GM18951 (cell line): ENCODE data around the gene C16orf54.
"Not testable (repeated sequence)": the region's sequence is repeated elsewhere in the genome, so short reads cannot be mapped to it uniquely, and the experiment has no call there.

Experiments
- POLR2A ChIP-seq: IDR thresholded peaks from 4 replicates; pipeline ENCODE4 v1.6.1; 2011; ENCODE audit warnings: mild to moderate bottlenecking; ENCODE audit not compliant: insufficient read length, insufficient read depth; ENCODE audit errors: extremely low read depth
- in situ Hi-C: fragments of 300-500 bp; cut with MboI; formaldehyde crosslinking; loops from one replicate; pipeline ENCODE4 v1.12.0; 2022; ENCODE audit warnings: low sequenced_read_pairs, mixed read lengths, inconsistent platforms; ENCODE audit not compliant: unreplicated experiment

The C16orf54 gene

GRCh38 chr16:29738514-29738913 is 7.3 kb downstream of the C16orf54 start:
- no peak for TF ChIP-seq POLR2A
- in situ Hi-C loops, result no loop called here

GRCh38 chr16:29737713-29738112 is 8.1 kb downstream of the C16orf54 start:
- no peak for TF ChIP-seq POLR2A
- in situ Hi-C loops, result no loop called here

GRCh38 chr16:29736764-29737163 is 9.0 kb downstream of the C16orf54 start:
- in situ Hi-C loops, result no loop called here
- no peak for TF ChIP-seq POLR2A

- TF ChIP-seq POLR2A, result no peak
- in situ Hi-C loops, result no loop called here
These were observed 9.7 kb downstream of the C16orf54 start for GRCh38 chr16:29736112-29736511.

- TF ChIP-seq POLR2A, result no peak
- in situ Hi-C loops, result no loop called here
These were observed 11.0 kb downstream of the C16orf54 start for GRCh38 chr16:29734786-29735185.

- in situ Hi-C loops, result not testable (repeated sequence)
These were observed 13.8 kb downstream of the C16orf54 start for GRCh38 chr16:29731768-29732601.

- in situ Hi-C loops, result no loop called here
- TF ChIP-seq POLR2A, result no peak
These were observed 15.1 kb downstream of the C16orf54 start for GRCh38 chr16:29730649-29731048.

- in situ Hi-C loops, result loop anchor here (10.0 kb wide), 1 partner anchor 56 kb away; no protein-coding TSS in a partner anchor
- TF ChIP-seq POLR2A, result no peak
These were observed 16.7 kb downstream of the C16orf54 start for GRCh38 chr16:29729116-29729521.

- in situ Hi-C loops, result loop anchor here (10.0 kb wide), 1 partner anchor 57 kb away; no protein-coding TSS in a partner anchor
- TF ChIP-seq POLR2A, result no peak
These were observed 18.3 kb downstream of the C16orf54 start for GRCh38 chr16:29727452-29727851.

GRCh38 chr16:29726845-29727377 is 18.9 kb downstream of the C16orf54 start:
- in situ Hi-C loops, result loop anchor here (10.0 kb wide), 1 partner anchor 58 kb away; no protein-coding TSS in a partner anchor
- TF ChIP-seq POLR2A, result no peak

- in situ Hi-C loops, result loop anchor here (10.0 kb wide), 1 partner anchor 63 kb away; no protein-coding TSS in a partner anchor
These were observed 24.5 kb downstream of the C16orf54 start for GRCh38 chr16:29721167-29721879.

- no peak for TF ChIP-seq POLR2A
- in situ Hi-C loops, result loop anchor here (10.0 kb wide), 1 partner anchor 64 kb away; no protein-coding TSS in a partner anchor
These were observed 25.1 kb downstream of the C16orf54 start for GRCh38 chr16:29720703-29721102.

GRCh38 chr16:29719063-29719462 is 26.7 kb downstream of the C16orf54 start:
- in situ Hi-C loops, result no loop called here
- no peak for TF ChIP-seq POLR2A
